GM21381 (cell line): ENCODE results near the gene RPTOR.

Source experiments
- ATAC-seq: cut with Tn5 transposase; IDR thresholded peaks from one replicate; pipeline ENCODE4 v1.9.1; 2021; ENCODE audit warnings: mild to moderate bottlenecking, moderate library complexity; ENCODE audit not compliant: unreplicated experiment

Gene RPTOR

DNA sequence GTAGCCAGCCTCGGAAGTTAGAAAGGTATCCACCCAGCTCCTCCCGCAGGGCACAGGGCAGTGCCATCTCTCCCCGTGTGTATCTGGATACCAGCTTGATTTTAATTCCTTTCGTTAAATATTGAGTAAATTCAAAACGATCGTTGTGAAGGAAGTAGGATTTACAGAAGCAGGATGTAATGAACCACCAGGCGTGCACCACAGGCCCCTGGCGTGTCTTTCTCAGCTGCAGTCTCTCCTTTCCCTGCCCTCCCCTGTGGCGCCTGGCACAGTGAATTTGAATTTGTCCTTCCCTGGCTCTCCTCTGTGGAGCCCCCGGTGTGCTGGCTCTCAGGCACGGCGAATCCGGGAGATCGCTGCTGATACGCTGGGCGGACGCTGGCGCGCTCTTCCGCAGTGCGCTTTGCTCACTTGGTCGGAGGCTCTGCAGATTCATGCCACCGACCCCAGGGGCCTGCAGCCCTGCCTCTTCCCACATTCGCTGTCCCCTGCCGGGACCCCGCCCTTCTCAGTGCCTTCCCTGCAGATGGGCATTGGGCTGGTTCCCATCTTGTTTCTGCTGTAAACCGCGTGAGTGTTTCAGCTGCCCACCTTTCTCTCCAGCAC lies 164.6 kb downstream of the RPTOR start:
- no peak for ATAC-seq

DNA sequence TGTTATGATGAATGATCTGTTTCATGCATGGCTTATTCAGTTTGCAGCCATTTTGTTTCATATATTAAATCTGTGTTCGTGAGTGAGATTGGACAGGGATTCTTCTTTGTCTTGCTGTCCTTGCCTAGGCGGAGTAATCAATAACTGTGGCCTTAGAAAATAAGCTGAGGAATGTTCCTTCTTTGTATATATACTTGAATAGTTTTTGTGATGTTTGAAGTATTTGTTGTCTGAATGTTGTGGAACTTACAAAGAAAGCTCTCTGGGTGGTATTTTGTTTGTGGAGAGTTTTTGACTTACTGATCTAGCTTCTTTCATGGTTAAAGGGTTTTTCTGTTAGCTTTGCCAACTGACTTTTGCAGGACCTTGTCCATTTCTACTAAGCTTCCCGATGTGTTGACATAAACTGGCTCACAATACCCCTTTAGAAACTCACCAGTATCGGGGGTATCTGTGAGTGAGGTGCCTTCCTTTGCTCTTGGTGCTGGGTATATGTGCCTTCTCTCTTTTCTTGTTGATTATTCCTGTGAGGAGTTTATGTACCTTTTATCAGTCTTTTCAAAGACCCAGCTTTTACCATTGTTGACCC lies 166.2 kb downstream of the RPTOR start:
- ATAC-seq = no peak

DNA sequence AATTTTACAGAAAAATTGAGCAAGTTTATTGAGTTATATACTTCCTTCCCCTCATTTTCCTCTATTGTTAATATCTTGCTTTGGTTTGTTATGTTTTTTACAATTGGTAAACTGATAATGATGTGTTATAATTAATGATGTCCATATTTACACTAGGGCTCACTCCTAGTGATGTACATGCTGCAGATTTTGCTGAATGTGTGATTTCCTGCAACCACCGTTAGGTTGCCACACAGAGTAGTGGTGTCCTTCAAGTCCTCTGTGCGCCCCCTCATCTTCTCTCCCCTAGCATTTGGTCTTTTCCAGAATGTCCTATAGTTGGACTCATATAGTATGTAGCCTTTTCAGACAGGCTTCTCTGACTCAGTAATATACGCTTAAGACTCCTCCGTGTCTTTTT lies 167.5 kb downstream of the RPTOR start:
- no peak for ATAC-seq

DNA sequence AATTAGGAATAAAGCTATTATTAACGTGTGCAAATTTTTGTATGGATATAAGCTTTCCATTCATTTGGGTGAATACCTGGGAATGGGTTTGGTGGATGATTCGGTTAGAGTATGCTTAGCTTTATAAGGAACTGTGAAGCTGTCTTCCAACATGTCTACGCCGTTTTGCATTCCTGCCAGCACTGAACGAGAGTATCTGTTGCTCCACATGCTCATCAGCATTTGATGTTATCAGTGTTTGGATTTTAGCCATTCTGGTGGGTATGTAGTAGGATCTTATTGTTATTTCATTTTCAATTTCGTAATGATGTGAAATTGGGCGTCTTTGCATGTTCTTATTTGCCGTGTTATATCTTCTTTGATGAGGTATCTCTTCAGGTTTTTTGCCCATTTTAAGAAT lies 168.0 kb downstream of the RPTOR start:
- ATAC-seq = no peak

DNA sequence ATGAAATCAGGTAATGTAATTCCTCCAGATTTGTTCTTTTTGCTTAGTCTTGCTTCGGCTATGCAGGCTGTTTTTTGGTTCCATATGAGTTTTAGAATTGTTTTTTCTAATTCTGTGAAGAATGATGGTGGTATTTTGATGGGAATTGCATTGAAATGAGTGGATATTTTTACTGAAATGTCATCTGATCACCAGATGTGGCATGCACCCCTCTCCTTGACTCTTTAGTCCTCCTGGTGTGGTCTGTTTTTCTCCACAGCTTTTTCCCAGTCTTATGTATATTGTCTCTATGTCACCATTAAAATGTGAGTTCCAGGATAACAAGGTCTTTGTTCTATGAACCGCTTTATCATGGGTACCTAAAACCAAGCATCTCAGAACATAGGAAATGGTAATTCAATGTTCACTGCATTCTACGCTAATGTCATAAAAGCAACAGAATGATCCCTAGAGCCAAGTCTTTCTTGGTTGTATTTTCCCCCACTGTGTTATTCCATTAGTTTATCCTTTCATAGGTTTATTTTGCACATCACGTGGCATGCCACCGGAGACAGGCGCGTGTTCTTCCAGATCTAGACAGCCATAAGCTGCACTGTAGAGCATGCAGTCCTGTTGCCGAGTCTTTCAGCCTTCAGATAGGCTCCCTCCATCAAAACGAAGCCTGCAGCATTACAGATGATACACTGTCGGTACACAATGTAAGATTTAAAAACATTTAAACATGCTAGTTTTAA lies 172.5 kb downstream of the RPTOR start:
- ATAC-seq = no peak

DNA sequence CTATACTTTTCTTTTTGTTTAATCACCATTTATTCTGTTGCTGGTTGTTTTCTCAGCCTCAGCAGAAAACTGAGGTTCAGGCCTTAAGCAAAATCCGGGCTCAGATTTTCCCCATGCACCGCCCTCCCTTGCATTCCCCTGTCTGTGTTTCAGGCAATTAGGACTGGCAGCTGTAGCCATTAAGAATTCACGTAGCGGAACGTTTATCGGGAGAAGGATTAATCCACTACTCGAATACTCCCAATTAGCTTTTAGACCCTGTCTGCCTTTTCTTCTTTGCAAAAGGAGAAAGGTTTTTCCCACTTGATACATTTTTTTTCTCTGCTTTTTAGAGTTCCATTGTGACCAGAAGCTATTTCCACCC lies 173.1 kb downstream of the RPTOR start:
- no peak for ATAC-seq

DNA sequence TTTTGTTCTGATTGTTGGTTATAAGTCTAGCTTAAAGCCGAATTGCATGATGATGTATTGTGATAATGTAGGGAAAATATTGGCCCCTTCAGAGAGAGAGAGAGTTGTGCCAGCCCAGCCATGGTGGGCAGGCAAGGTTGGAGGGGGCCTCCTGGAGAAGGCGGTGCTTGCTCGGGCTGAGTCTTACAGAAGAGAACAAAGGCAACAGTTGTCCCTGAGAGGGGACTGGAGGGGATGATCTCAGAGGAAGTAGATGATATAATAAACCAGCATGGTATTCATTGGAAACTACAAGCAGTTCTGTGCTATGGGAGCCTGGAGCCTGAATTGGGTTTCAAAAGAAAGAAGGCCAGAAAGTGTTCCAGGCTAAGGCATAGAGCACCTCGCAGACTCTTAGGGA lies 173.8 kb downstream of the RPTOR start:
- ATAC-seq = no peak

DNA sequence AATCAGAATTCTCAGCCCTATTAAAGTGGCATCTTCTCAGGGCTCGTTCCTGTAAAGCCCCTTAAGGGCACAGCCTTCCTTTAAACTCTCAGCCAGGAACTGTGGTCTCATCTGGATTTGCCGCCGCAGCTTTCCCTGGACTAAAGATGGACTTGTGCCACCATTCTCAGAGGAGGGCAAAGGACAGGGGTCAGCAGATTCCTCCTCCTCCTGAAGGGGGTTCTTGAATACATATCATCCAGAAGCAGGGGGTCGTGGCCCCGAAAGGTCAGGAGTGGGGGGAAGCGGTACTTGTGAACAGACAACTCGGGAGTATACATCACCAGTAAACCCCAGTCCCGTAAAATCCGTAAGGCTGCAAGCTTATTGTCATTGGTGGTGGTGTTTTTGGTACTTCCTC lies 174.8 kb downstream of the RPTOR start:
- no peak for ATAC-seq

DNA sequence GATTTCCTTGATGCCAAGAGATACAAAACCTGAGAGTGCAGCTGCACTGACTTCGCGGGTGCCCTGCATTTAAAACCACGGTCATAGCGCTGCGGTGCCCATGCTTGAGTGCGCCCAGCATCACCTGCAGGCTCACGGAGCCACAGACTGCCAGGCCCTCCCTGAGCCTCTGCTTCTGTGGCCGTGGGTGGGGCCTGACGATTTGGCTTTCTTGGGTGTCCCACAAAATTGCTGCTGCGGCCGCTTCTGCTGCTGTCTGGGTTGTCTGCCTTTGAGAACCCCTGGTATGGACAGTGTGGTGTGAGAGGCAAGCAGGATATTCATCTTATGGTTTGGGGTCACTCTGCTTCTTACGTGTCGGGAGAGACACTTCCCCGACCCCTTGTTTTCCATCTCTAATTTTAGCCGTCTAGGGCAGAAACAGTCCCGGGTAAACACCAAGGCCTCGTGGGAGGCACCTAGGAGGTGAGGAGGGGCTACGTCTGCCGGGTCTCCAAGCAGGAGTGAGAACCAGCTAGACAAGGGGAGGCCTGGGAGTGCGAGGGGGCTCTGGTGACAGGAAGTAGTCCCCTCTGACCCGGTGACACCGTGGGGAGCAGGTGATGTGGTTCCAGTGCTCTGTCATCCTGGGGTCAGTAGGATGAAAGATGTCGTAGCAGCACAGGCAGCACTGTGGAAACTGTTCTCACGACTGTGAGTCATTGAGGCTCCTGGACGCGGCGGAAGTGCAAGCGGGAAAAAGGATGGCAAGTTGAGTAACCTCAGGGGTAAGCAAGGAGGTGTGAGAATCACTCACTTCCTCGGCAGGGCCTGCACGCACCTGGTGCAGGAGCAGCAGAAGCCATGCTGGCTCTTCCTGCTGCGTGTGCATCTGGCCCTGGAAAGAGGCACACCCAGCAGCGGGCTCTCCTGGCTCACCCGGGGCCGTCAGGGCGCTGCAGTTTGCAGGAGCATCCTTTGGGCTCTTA lies 176.3 kb downstream of the RPTOR start:
- ATAC-seq = no peak

DNA sequence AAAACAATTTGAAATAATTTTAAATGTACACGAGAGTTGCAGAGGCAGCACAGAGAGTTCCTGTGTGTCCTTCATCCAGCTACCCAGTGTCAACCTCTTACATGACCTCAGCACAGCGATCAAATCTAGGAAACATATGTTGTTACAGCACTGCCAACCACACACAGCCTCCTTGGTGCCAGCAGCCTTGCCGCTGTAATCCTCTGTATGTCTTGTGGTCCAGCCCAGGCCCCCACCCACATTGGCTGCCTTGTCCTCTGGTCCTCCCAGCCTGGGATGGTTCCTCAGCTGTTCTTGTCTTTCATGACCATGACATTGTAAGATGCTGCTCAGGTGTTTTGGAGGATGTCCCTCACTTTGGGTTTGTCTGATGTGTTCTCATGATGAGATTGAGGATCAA lies 178.0 kb downstream of the RPTOR start:
- no peak for ATAC-seq

DNA sequence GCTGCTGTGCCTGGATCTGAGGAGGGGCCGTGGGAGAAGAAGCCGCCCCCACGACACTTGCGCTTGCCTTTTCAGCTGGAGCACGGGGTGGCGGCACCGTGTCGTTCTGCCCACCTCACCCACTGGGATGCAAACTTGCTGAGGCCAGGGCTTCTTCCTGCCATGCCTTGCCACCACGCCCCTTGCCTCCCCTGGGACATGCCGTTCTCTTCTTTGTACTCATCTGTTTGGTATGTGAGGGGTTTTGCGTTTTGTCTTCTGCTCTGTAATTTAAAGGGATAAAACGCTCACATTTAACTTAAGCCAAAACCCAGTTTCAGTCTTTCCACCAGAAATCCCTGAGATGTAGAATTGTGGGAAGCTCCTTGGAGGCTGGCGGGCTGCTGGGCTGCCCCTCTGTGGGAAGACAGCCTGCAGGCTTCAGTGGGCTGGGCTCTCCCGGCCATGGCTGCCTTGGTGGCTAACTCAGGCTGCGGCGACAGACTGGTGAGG lies 180.2 kb downstream of the RPTOR start:
- ATAC-seq = no peak

DNA sequence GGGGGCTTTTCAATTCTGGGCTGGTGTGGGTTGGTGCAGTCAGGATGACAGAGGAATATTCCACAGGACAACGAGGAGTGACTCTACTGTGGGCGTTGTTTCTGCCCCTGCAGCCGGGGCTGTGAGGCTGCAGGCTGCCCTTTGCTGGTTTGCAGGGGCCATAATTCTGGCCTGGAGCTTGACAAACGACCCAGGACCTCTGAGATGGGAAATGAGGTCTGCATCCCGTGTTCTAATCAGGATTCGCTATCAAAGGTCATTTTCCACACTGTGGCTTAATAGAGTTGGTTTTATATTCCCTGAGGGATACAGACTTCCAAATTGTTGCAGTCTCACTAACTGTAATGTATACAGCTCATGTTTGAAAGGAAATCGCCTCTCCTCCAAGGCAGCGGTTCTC lies 180.9 kb downstream of the RPTOR start:
- ATAC-seq = no peak

DNA sequence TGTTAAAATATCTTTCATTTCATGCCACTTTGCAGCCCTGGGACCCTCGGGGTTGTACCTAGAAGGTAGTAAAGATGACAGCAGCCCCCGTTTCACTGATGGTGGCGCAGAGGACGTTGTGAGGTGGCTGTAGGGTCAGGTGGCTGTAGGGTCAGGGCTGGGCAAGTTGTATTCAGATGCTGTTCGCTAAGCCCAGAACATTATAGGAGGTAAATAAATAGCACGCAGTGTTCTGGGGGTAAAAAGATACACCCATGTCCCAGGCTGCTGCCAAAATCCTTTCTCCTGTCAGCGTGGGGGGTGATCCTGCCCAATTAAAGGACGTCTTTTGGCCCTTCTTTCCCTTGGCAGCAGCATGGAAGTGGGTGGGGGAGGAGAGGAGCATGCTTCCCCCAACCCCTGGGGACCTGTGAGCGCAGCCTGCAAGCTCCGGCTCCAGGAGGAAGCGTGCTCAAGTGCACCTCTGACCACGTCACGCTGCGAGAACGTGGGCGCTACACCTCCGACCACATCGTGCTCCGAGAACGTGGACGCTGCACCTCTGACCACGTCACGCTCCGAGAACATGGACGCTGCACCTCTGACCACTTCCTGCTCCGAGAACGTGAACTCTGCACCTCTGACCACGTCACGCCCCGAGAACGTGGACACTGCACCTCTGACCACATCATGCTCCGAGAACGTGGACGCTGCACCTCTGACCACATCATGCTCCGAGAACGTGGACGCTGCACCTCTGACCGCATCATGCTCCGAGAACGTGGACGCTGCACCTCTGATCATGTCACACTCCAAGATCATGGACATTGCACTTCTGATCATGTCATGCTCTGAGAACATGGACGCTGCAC lies 182.1 kb downstream of the RPTOR start:
- ATAC-seq = no peak

DNA sequence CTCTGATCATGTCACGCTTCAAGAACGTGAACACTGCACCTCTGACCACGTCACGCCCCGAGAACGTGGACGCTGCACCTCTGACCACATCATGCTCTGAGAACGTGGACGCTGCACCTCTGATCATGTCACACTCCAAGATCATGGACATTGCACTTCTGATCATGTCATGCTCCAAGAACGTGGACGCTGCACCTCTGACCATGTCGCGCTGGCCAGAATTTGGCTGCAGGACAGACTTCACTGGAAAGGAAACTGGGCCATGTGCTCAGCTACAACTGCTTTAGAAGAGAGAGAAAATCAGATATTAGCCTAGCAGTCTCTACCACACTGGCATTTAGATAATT lies 182.7 kb downstream of the RPTOR start:
- no peak for ATAC-seq

DNA sequence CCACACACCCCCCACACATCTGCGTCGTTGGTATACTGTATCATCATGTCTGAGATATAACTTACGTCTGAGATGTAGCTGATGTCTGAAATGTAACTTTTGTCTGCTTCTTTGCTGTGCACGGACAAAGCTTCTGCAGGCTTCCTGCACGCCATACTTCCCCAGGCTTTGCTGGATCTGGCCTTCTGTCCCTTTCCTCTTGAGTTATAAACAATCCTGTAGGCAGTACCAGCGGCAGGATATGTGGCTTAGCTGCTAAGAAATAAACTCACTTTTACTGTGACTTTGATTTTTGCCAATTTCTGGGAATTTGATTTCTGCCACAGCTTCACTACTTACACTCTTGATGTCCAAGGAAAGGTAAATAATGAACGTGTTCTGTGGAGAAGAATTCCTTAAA lies 184.4 kb downstream of the RPTOR start:
- no peak for ATAC-seq

DNA sequence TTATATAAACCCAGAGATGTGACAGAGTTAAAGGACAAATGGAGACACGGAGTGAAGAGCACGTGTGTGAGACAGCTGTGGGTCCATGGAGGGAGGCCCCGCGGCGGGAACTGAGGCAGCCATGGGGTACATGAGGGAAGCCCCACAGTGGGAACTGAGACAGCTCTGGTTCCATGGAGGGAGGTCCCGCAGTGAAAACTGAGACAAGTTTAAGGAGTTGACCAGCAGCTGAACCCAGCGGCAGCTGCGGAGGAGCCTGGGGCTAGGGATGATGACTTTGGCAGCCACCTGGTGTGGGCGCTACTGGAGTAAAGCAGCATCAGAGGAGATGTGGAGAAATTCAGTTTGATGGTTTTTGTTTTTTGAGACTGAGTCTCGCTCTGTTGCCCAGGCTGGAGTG lies 185.1 kb downstream of the RPTOR start:
- ATAC-seq = no peak

DNA sequence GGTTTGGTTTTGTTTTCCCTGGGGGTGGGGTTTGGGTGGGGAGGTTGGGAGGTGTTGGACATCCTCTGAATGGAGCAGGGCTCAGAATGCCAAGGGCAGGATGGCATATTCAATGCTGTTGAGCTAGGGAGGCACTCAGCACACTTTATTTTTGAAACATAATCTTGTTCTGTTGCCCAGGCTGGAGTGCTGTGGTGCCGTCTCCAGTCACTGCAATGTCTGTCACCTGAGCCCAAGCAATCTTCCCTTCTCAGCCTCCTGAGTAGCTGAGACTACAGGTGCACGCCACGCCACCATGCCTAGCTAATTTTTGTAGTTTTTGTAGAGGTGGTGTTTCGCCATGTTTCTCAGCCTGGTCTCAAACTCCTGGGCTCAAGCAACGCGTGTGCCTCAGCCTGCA lies 186.1 kb downstream of the RPTOR start:
- ATAC-seq = no peak

DNA sequence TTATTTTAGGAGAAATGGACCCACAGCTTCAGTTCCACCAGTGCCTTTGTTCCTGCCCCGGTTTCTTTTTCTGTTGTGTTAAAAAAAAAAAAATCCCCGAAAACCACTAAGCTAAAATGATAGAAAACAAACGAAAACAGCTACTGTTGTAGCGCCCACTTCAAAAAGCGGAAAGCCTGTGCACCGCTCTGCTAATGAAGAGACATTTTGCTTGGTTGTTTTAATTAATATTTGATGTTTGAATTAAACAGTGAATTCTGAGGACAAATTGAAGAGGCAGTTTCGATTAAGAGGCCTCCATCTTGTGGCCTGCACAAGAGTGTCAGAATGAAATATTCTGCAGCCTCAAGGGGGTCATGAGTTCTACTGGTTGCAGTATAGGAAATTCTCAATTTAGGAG lies 186.7 kb downstream of the RPTOR start:
- no peak for ATAC-seq

DNA sequence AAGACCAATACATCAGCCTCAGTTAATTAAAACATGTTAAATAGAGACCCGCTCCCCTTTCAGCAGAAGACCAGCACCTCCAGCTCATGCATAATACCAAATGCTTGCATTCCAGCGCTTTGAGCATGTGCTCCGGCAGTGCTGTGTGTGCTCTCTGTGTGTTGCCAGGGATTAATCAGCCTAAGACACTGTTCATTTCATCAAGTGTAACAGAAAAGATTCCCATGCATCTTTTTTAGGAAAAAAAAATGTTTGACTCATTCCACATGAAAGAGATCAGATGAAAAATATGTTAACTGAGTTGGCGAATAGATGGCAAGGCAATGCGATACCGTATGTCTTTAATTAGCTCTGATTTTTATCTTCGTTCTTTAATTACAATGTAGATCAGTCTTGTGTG lies 187.6 kb downstream of the RPTOR start:
- no peak for ATAC-seq
